ENCODE data around the gene REN.

The REN gene

DNA sequence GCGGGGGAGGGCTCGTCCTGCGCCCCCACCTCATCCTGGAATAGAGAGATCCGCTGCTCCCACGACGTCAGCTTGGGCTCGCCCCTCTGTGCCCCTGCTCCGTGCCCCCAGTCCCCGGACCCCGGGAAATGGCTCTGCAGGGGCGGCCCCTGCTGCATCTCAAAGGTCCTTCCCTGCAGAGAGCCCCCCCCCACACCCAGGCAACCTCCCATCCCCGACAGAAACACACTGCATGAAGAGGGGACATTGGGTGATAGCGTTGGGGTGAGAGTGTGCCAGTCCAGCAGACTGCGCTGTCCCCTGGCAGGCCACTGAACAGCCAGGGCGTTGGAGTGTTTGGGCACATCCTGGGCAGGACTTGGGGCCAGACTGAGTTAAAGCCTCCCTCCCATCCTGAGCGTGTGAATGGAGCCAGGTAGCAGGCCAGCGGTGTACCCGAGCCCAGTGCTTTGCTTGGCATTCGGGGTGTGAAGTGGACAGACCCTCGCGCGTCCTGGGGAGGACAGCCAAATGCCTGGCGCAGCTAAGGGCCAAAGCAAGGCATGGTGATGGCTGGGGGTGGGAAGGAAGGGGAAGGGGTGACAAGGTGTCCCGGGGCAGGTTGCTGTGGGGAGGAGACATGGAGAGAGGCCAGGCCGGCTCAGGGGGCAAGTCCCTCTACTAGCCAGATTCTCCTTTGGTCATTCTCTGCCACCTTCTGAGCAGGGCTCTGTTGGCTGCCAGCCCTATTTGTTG is 13.7 kb downstream of the REN start:
- no peak for DNase-seq

DNA sequence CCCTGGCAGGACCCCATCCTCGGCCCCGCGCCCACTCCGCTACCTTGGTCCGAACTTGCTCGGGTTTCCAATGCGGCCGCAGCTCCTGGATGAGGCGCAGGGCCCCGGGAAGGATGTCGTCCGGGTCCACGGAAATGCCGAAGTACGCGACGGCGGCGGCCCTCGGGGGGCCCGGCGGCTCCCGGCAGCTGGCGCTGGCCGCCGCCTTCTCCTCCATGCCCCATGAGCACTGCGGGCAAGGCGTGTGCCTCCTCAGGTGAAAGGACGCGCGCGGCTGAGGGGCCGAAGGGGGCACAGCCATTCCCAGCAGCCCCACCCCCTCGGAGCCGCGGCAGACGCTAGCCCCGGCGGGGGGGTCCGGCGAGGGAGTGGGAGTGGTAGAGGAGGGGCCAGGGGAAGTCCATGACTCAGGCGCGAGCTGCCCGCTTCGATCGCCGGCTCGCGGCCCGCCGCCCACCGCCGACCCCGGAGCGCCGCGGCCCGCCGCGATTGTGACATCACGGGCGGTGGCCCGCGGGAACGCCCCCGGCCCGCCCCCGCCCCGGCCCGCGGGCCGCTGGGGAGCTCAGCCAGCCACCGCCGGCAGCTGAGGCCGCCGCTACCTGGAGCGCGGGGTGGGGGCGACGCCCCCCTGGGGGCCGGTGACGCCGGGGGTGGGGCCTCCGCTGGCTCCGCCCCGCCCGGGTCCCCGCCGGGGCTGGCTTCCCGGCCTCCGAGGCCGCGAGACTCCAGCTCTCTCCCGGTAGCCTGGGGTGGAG is 14.4 kb downstream of the REN start, which contains the start of gene ETNK2:
TSS of gene ETNK2 (minus strand) at position 493 of the 758 bp plus-strand sequence. CDS start at position 301, 192 bp downstream.
- peak; percentile 28 to 42 for DNase-seq

DNA sequence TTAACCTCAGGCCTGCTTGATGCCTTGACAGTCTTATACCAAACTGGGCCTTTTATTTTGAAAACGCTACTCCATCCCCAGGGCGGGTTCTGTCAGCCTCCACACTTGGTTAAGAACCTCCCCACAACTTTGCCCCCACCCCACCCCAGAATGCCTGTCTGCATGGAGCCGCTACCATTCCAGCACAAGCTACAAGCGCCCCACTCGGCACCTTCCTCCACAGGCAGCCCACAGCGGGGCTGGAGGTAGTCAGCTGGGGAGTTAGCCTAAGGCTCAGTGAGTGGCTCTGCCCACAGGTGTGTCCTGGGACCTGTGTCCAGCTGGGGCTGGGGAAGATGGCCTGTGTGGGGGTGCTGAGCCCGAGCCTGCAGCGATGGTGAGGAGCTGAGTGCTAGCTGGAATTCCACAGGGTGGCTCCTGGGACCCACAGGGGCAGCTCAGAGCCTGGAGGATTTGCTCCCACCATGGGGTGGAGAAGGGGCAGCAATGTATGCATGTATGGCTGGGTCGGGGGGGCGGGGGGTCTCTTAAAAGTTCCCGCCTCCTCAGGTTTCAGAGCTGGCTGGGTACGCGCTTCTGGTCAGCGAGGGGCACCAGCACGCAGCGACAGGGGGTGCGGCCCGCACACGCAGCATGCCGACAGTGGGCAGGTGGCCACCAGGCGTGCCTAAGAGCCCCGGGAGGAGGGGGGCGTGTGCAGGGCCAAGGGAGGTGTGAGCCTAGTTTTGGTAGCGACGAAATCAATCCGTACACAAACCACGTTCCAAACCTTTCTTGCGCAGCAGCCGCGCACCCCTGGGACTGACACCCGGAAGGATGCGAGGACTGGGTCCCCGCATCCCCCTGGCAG is 15.2 kb downstream of the REN start:
- no peak for DNase-seq

DNA sequence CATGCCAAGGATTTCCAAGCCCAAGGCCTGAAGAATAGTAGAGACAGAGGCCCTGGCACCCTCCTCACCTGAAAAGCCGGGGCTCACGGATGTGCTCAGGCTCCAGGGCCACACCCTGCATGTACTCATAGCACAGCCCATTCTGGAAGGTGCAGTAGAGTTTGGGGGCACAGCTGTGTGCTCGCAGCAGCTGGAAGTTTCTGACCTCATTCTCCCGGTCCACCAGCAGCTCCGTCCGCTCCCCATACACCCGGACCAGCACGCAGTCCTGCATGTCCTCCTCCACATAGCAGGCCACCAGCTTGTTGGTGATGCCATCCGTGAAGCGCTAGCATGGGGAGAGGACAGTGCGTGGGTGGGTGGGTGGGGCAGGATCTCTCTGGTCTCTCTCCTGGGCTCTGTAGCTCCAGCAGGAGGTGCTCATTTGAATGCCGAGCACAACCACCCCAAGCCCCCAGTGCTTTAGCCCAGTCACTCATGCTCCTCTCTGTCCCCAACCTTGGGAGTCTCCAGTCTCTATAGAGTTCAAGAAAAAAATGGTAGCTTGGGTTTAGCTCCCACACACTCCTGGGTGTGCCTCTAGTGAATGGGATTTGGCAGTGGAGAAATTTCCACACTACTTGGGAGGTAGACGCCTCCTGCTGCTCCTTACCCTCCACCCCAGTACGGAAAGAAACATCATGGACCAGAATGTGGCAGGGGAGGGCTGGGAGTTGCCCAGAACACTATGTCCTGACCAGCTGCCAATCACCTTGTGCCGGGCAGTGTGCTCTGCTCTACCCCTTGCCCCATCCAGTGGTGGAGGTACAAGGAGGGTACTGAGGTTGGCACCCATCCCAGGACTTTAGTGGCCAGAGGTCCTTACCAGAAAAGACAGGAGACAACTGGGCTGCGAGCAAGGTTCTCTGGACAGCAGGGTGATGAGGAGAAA is 16.2 kb downstream of the REN start:
- no peak for DNase-seq

DNA sequence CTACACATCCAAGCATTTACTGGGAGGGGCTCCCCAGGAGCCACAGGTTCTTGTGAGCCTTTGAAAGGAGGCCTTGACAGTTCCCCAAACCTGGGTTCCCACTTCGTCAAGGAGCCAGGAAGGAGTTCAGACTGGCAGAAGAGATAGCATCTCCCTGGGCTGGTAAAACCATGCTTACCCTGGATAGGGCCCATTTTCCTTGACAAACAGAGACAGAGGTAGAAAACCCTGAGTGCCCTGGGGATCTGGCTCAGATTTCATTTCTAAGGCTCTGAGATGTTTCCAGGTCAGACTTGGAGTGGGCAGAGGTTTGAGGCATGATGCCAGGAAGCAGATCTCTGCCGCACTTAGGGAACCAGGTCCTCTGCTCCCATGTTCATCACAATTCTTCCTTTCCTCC is 17.0 kb downstream of the REN start:
- DNase-seq: no peak

DNA sequence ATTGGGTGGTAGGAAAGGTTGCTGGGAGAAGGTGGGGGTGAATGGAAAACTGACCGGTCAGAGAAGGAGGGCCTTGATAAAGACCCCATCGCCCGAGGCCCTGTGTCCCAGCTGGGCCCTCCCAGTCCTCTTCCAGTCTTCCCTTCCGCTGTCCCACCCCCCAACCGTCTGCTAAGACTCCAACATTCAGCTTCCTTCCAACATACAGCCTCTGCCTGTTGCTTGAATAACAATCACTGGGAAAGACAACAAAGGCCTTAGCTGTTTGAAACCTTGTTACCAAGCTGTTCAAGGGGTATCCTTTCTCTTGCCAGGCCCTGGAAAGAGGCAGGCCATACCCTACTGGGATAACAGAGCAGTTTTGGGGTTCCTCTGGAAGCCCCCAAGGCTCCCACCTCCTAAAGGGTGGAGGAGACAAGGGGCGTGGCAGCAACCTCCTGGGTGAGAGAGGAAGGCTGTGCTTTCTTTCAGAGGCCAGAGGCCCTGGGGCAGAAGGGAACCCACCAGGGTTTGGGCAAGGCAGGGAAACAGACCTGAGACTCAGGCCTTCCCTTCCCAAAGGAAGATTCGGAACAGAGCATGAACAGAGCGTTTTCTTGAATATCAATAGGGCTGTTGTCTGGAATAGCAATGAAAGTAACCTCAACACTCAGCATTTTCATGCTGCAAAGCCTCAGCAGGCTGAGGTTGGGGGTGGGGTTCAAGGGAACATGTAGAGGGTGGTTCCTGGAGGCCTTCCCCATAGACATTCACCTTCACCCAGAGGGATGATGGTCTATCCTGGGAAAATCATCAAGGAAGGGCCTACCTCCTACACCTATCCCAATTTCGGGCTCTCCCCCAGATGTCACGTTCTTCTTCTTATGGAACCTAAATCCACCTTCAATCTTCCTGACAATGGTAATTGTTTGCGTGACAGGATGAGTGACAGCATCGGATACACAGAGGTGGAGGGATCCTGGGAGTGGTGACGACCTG is 18.4 kb downstream of the REN start:
- DNase-seq: no peak

DNA sequence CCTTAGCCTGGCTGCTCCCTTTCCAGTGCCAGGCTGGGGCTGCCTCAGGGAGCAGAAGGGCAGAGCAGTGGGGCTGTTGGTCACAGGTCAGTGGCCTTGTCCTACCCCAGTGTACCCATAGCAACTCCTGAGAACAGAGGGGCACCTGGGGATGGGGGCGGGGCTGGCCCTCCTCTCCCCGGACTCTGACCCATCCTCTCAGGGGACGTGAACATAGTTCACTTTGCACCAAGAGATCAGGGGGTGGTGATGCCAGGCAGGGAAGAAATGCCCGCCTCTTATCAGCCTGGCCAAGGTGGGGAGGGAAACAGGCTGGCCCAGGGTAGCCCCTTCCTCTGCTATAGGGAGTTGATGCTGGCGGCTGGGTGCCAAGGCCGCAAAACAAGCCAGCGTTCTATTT is 19.2 kb downstream of the REN start:
- DNase-seq: no peak

DNA sequence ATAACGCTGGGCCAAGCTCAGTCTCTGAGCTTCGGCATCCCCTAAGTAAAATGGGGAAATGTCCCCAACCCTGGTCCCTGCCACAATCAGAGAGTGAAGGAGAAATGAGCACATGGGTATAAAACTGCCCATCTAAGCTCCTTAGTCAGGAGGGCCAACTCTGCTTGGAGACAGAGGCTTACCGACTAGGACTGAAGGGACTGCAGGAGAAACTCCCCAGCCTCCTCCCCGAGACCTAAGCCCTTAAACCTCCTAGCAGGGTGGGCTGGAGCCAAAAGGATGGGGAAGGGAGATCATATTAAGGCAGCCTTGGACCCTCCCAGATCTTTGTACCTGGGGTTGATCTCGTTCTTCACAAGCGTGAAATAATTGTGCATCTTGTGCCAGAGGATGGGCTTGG is 19.8 kb downstream of the REN start:
- no peak for DNase-seq

DNA sequence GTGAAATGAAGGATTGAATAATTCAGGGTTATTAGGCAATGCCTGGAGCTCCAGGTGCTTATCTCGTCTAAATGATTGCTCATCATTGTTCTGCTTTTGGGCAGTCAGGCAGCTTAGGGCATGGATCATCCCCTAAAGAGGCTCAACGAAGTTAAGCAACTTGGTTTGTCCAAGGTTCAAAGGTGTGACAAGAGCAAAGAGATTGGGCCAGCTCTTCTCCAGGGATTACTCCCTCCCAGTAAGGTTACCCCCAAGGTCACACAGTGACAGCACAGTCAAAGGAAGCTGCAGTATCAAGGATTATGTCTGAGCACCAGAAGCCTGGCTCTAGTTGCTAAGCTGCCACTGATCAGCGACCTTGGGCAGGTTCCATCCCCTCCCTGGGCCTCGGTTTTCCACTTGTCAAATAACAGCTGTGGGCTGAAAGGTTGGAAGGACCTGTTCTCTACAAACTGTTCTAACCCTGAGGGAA is 21.1 kb downstream of the REN start:
- no peak for DNase-seq

DNA sequence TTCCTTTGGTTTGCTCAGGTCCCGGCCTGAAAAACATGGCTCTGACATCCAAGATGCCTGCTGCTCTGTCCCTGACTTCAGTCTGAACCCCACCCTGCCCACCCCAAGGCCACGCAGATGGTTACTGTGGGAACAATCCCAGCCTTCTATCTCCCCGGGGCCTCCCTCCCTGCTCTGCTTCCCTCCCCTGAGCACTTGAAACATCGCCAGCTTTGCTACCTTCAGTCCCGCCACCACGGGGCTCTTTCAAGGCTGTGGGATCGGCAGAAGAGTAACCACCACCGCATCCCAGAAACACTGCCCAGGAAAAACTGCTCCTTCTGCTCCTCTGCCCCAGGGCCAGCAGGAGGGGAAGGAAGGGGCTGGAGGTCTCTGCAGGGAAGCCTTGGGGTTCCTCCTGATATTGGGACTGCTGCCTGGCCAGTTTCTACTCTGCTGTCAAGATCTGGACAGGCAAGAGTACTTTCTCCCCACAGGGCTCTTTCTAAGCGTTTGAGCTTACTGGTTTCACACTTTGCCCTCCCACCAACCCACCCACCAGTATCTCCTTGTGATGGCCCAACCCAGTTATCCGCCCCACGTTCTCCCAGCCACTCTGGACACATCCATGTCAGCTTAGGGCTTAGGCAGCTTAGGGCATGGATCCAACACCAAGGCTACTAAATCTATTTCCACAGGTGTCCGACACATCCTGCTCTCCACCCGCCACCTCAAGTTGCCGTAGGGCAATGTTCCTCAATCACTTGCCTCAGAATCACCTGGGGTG is 22.7 kb downstream of the REN start:
- DNase-seq: no peak

DNA sequence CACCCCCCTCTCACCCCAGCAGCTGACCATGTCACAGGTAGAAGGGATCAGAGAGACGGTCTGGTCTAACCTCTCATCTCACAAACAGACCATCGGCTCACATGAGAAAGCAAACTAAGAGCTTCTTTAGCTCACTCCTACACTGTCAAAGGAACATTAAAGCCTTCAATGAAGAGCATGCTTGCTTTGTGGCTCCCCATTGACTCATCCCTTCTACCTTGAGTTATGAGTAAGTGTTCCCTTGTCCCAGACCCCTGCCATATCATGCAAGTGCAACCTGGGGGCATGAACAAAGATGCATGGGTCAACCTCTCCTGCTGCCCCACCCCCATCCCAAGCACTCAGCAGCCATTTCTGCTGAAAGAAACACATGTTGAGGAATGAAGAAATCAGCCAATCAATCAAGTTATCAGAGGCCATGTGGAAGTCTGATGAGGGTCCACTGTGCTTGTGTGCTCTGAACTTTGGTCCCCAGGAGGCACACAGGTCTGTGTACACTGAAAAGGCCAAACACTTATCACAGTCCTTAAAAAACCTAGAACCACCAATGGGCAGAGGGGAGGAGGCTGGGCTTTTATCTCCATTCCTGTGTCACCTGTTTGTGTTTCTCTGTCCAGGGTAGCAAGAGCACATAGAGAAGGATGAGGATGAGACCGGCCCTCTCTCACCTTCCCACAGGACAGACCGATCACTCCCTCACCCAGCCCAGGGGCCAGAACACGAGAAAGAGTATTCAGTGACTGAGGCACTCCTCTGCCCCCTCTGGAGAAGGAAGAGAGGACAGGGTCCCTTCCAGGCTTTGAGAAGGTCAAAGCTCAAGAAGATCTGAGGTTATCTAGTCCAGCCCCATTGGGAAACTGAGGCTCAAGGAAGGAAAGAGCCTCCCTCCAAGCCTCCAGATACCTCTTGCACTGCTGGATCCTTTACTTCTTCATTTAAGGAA is 23.8 kb downstream of the REN start:
- no peak for DNase-seq

DNA sequence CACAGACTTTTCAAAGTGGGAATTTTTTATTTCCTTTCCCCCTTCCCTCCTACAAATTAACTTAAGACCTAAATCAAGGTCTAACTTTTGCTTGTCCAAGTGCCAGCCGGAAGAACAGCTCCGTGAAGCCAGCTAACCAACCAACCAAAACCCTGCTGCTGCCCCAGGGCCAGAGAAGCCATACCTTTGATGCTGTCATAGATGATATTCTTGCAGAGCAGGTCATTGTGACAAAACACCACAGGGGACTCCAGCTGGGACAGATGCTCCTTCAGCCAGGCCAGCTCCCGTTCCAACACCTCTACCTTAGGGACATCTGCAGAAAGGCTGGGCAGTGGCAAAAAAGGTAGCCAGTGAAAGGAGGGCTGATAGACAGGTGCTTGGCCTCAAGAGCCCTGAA is 25.0 kb downstream of the REN start:
- DNase-seq: no peak

DNA sequence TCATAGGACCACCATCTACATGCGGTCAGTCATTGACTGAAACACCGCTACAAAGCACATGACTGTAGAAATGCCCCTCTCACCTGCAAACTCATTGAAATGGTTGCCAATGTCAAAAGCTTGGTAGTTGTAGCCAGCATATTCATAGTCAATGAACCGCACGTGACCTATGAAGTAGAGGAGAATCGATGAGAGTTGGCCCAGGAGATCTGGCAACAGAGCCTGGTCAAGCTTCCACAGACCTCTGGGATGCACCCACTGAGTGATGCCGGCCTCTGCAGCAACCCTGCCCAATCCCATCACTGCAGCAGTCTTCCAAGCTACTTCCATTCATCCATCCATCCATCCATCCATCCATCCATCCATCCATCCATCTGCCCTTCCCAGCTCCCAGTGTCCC is 26.2 kb downstream of the REN start:
- DNase-seq: no peak

DNA sequence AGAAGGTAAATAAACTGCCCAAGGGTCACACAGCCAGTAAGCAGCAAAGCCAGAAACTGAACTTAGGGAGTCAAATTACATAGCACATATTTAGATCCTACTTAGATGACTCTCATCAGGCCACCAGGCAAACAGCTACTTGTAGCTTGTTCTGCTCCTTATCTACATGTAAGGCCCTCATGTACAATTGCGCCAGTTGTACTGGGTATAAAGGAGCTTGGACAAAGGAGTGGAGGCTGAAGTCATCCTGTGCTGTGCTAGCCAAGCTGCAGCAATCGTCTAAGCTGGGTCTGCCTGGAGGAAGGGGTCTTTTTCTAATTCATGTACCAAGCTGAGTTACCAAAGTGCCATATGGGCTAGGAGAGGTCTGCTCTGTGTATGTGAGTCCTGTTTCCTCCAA is 27.0 kb downstream of the REN start:
- no peak for DNase-seq

DNA sequence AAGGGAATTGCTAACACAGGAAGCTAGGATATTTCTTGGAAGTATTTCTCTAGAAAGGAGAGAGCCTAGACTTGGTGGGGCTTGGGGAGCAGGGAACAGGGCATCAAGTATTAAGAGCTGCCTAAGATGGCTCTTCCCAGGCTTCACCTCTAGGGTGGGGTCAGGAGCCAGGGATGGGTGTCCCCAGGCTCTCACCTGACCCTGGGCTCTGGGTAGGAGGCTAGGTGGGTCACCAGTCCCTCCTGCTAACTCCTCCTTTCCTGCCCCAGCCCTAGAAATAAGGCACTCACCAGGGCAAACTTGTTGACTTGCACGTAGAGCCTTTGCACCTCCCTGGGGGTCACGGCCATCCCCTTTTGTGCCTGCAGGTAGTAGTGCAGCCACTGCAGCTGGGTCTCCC is 29.3 kb downstream of the REN start:
- no peak for DNase-seq

DNA sequence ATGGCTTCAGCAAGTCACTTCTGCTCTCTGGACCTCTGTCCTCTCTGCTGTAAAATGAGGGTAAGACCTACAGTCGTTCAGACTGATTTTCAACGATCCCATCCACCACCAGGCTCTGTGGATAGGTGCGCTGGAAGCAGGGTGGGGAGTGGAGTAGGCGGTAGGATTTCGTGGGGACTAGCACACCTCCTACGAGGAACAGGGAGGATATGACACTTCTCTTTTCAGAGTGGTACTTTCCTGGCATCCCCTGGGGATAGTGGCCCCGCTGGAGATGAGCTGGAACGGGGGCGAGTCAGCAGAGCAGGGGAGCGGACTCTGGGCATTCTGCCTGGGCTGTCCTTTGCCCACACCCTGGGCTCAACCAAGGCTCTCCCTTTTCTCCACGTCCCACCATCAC is 32.0 kb downstream of the REN start:
- no peak for DNase-seq

DNA sequence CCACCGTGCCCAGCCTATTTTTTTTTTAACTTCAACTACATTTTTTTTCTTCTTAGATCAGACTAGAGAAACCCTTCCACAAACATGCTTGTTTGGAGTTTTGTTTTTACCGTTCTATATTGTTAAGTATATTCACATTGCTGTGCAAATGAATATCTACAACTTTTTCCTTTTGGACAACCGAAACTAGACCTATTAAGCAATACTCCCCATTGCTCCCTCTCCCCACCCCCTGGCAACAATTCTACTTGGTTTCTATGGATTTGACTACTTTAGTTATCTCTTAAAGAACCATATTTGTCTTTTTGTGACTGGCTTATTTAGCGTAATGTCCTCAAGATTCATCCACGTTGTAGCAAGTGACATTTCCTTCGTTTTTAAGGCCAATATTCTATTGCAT is 33.4 kb downstream of the REN start:
- DNase-seq: no peak

DNA sequence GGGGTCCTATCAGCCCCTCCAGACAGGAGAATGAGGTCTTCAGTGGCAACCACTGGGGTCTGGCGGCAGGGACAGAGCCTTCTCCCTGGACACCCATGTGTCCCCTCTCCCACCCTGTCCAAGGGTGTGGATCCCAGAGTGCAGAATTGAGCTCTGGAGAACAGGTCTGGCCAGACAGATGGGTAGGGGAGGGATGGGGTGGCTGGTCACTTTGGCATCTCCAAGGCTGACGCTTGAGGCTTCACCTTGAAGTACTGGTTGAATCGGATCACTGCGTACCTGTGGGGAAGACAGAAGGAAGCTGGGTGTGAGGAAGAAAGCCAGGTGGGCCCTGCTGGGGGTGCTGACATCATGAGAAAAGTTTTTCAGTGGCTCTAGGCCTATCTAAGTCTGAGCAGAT is 34.2 kb downstream of the REN start:
- no peak for DNase-seq
